OCI-LY1 (cell line): ENCODE measurements around the gene MCM7.

ENCODE experiments used
- H2AFZ ChIP-seq: fragments of 200-600 bp; sonication (generic), shearing (Covaris generic); 2 replicates; pipeline ENCODE4 v1.6.0; 2014; ENCODE audit warnings: antibody characterized with exemption, mild to moderate bottlenecking, low read length
- H3F3A ChIP-seq: fragments of 200-600 bp; sonication (generic), shearing (Covaris generic); 2 replicates; pipeline ENCODE4 v1.6.0; 2014; ENCODE audit warnings: mild to moderate bottlenecking, antibody characterized with exemption, low read length, moderate library complexity; ENCODE audit not compliant: insufficient read depth
- H3K27ac ChIP-seq: fragments of 200-600 bp; sonication (generic); 2 replicates; pipeline ENCODE4 v1.5.1; 2014; ENCODE audit warnings: low read length, mixed run types, mild to moderate bottlenecking, low read depth; ENCODE audit not compliant: poor library complexity, severe bottlenecking
- H3K27me3 ChIP-seq: fragments of 200-600 bp; sonication (generic); 2 replicates; pipeline ENCODE4 v1.6.0; 2014; ENCODE audit warnings: antibody characterized with exemption, mild to moderate bottlenecking, low read length, moderate library complexity; ENCODE audit not compliant: insufficient read depth
- H3K36me3 ChIP-seq: fragments of 200-600 bp; sonication (generic); 2 replicates; pipeline ENCODE4 v1.6.1; 2014; ENCODE audit warnings: mild to moderate bottlenecking, antibody characterized with exemption, low read length, moderate library complexity, mixed read lengths; ENCODE audit not compliant: insufficient read depth
- H3K4me1 ChIP-seq: fragments of 200-600 bp; sonication (generic); 2 replicates; pipeline ENCODE4 v1.5.1; 2014; ENCODE audit warnings: mild to moderate bottlenecking, low read length, moderate library complexity; ENCODE audit not compliant: insufficient read depth, severe bottlenecking
- H3K4me2 ChIP-seq: fragments of 200-600 bp; sonication (generic), shearing (Covaris generic); 2 replicates; pipeline ENCODE4 v1.6.1; 2014; ENCODE audit warnings: low read length
- H3K4me3 ChIP-seq: fragments of 200-600 bp; sonication (generic); 2 replicates; pipeline ENCODE4 v1.5.1; 2014; ENCODE audit warnings: low read length, low read depth, mild to moderate bottlenecking, mixed read lengths; ENCODE audit not compliant: poor library complexity, severe bottlenecking
- H3K79me2 ChIP-seq: fragments of 200-600 bp; shearing (Covaris generic); 2 replicates; pipeline ENCODE4 v1.6.1; 2016; ENCODE audit warnings: mixed run types, low read length, mixed read lengths; ENCODE audit not compliant: insufficient read depth
- H3K9ac ChIP-seq: fragments of 200-600 bp; sonication (generic), shearing (Covaris generic); 2 replicates; pipeline ENCODE4 v1.6.1; 2014; ENCODE audit warnings: mild to moderate bottlenecking, low read length, mixed read lengths
- H3K9me2 ChIP-seq: fragments of 200-600 bp; sonication (generic), shearing (Covaris generic); 2 replicates; pipeline ENCODE4 v1.6.1; 2014; ENCODE audit warnings: low read depth, mild to moderate bottlenecking, low read length, mixed read lengths
- H3K9me3 ChIP-seq: fragments of 200-600 bp; shearing (Covaris generic); 2 replicates; pipeline ENCODE4 v1.6.1; 2014; ENCODE audit warnings: low read length, mixed read lengths
- H4K20me1 ChIP-seq: fragments of 200-600 bp; sonication (generic), shearing (Covaris generic); 2 replicates; pipeline ENCODE4 v1.6.0; 2016; ENCODE audit warnings: mild to moderate bottlenecking, low read length; ENCODE audit not compliant: insufficient read depth
- CTCF ChIP-seq: fragments of 200-600 bp; sonication (generic), shearing (Covaris generic); IDR thresholded peaks from 2 replicates; pipeline ENCODE4 v1.5.1; 2017; ENCODE audit warnings: mild to moderate bottlenecking, antibody characterized with exemption, low read length, moderate library complexity, mixed read lengths
- EZH2 ChIP-seq: fragments of 200-600 bp; sonication (generic), shearing (Covaris generic); IDR thresholded peaks from 2 replicates; pipeline ENCODE4 v1.8.0; 2017; ENCODE audit warnings: borderline replicate concordance, mixed run types, mild to moderate bottlenecking, antibody characterized with exemption, low read length, moderate library complexity, mixed read lengths

MCM7 gene

GRCh38 chr7:100091411-100092181, 9.6 kb downstream of the MCM7 start:
- Histone ChIP-seq H3K4me1 (peaks cover 22% of the 10 kb centered on the region), H3K9me2 (no peaks in the 10 kb centered on the region), H3K36me3 (peaks cover 65% of the 10 kb centered on the region), H3K4me3 (no peak overlapping the region), H3F3A (peaks cover 28% of the 10 kb centered on the region), H3K9me3 (no peaks in the 10 kb centered on the region), H3K79me2 (no peaks in the 10 kb centered on the region), H3K27me3 (no peaks in the 10 kb centered on the region), H4K20me1 (no peaks in the 10 kb centered on the region), H3K4me2 (no peak overlapping the region), H2AFZ (no peak overlapping the region), H3K9ac (no peak overlapping the region), H3K27ac (peak overlapping the region; percentile 40)
- no peak for TF ChIP-seq EZH2
- peak; percentile 27; the same call in 1 of the 2 replicates for TF ChIP-seq CTCF

- no peak overlapping the region for H3K9ac ChIP-seq
- peaks cover 28% of the 10 kb centered on the region for H3F3A ChIP-seq
- TF ChIP-seq EZH2 = no peak
- TF ChIP-seq CTCF = no peak
- no peak overlapping the region for H2AFZ ChIP-seq
- H3K4me3 ChIP-seq = no peak overlapping the region
- peaks cover 22% of the 10 kb centered on the region for H3K4me1 ChIP-seq
- peaks cover 56% of the 10 kb centered on the region for H3K36me3 ChIP-seq
- no peaks in the 10 kb centered on the region for H3K9me2 ChIP-seq
- no peaks in the 10 kb centered on the region for H4K20me1 ChIP-seq
- no peaks in the 10 kb centered on the region for H3K27me3 ChIP-seq
- peak overlapping the region; percentile 0; the same call in 1 of the 2 replicates for H3K4me2 ChIP-seq
- no peaks in the 10 kb centered on the region for H3K79me2 ChIP-seq
- peak overlapping the region; percentile 40 for H3K27ac ChIP-seq
- no peaks in the 10 kb centered on the region for H3K9me3 ChIP-seq
Measured at GRCh38 chr7:100090527-100091410, 10.4 kb downstream of the MCM7 start.

GRCh38 chr7:100089458-100090196, 11.6 kb downstream of the MCM7 start:
- no peaks in the 10 kb centered on the region for H3K9me3 ChIP-seq
- peaks cover 22% of the 10 kb centered on the region for H3K4me1 ChIP-seq
- H3K27me3 ChIP-seq = no peaks in the 10 kb centered on the region
- peak overlapping the region; percentile 65 for H3K27ac ChIP-seq
- no peak overlapping the region for H2AFZ ChIP-seq
- H3K9me2 ChIP-seq = no peaks in the 10 kb centered on the region
- H3K79me2 ChIP-seq = no peaks in the 10 kb centered on the region
- peaks cover 26% of the 10 kb centered on the region for H3F3A ChIP-seq
- H3K36me3 ChIP-seq = peaks cover 45% of the 10 kb centered on the region
- TF ChIP-seq CTCF (no peak), EZH2 (no peak)
- H3K4me3 ChIP-seq = peak overlapping the region; percentile 76
- H3K4me2 ChIP-seq = peak overlapping the region; percentile 92
- H3K9ac ChIP-seq = peak overlapping the region; percentile 88
- H4K20me1 ChIP-seq = no peaks in the 10 kb centered on the region
